Liver (tissue), 9 donors: ENCODE data around the gene HCN3. TPM values are rescaled to one million over a fixed set of nuclear protein-coding genes. Genes with fewer than 3 reads are reported as not detected.
A peak's percentile ranks its signal among the peaks of the same experiment; 100 is the strongest.
"Not testable (repeated sequence)": the region's sequence is repeated elsewhere in the genome, so short reads cannot be mapped to it uniquely, and the experiment has no call there.

ENCODE experiments used
- DNase-seq: peaks from one replicate; pipeline ENCODE4 v3.0.0-alpha.2; 2017; ENCODE audit warnings: low spot score
- H3K27ac ChIP-seq, 2 donors: one replicate each; pipeline ENCODE4 v1.7.0; 2013; ENCODE audit warnings: inconsistent platforms in 2 of 2, low read length in 2 of 2, control low read depth in 1 of 2, low read depth in 1 of 2, mild to moderate bottlenecking in 1 of 2
- H3K27me3 ChIP-seq, 4 donors: one replicate each; pipeline versions ENCODE4 v1.6.1 to v1.7.0; 2013; ENCODE audit warnings: low read length in 3 of 4, inconsistent platforms in 1 of 4, mild to moderate bottlenecking in 1 of 4, moderate library complexity in 1 of 4; ENCODE audit not compliant: control insufficient read depth in 4 of 4, insufficient read depth in 4 of 4
- H3K36me3 ChIP-seq, 4 donors: one replicate each; pipeline versions ENCODE4 v1.6.1 to v1.7.0; 2013; ENCODE audit warnings: low read length in 3 of 4, mild to moderate bottlenecking in 3 of 4, low read depth in 1 of 4, moderate library complexity in 1 of 4; ENCODE audit not compliant: control insufficient read depth in 4 of 4, insufficient read depth in 3 of 4
- H3K4me1 ChIP-seq, 4 donors: one replicate each; pipeline versions ENCODE4 v1.6.1 to v1.7.0; 2013; ENCODE audit warnings: low read length in 3 of 4, mild to moderate bottlenecking in 3 of 4, moderate library complexity in 1 of 4; ENCODE audit not compliant: control insufficient read depth in 4 of 4, insufficient read depth in 4 of 4
- H3K4me3 ChIP-seq, 3 donors: one replicate each; pipeline versions ENCODE4 v1.6.1 to v1.7.0; 2013; ENCODE audit warnings: low read length in 3 of 3, control low read depth in 1 of 3, low read depth in 1 of 3, mild to moderate bottlenecking in 1 of 3
- H3K9ac ChIP-seq, 2 donors: one replicate each; pipeline ENCODE4 v1.7.0; 2013; ENCODE audit warnings: low read length in 2 of 2, mild to moderate bottlenecking in 2 of 2, moderate library complexity in 2 of 2, control low read depth in 1 of 2, low read depth in 1 of 2
- H3K9me3 ChIP-seq, 4 donors: one replicate each; pipeline versions ENCODE4 v1.6.1 to v1.7.0; 2013; ENCODE audit warnings: low read length in 3 of 4; ENCODE audit not compliant: control insufficient read depth in 4 of 4
- ATF3 ChIP-seq: IDR thresholded peaks from 2 replicates; pipeline ENCODE4 v1.6.1; 2016; ENCODE audit warnings: antibody characterized with exemption
- CTCF ChIP-seq: fragments of 150-350 bp; IDR thresholded peaks from 2 replicates; pipeline ENCODE4 v1.5.1; 2017; ENCODE audit warnings: improper control_type of control experiment, low read depth, low read length; ENCODE audit not compliant: missing input control
- FOXA2 ChIP-seq: IDR thresholded peaks from 2 replicates; pipeline ENCODE4 v1.6.1; 2016; ENCODE audit warnings: antibody characterized with exemption
- GABPA ChIP-seq, 2 donors: IDR thresholded peaks in 1 of 2; conservative IDR thresholded peaks in 1 of 2; 2 replicates each; pipeline ENCODE4 v1.6.1; 2016; ENCODE audit warnings: antibody characterized with exemption in 2 of 2, mild to moderate bottlenecking in 1 of 2, moderate library complexity in 1 of 2
- HNF4A ChIP-seq, 2 donors: conservative IDR thresholded peaks; 2 replicates each; pipeline ENCODE4 v1.6.1; 2016; ENCODE audit warnings: antibody characterized with exemption in 2 of 2, mild to moderate bottlenecking in 2 of 2
- JUND ChIP-seq, 2 donors: IDR thresholded peaks; 2 replicates each; pipeline ENCODE4 v1.6.1; 2016; ENCODE audit warnings: antibody characterized with exemption in 2 of 2
- MAX ChIP-seq: IDR thresholded peaks from 2 replicates; pipeline ENCODE4 v1.6.1; 2016; ENCODE audit warnings: antibody characterized with exemption
- RAD21 ChIP-seq, 2 donors: IDR thresholded peaks; 2 replicates each; pipeline ENCODE4 v1.6.1; 2016; ENCODE audit warnings: antibody characterized with exemption in 2 of 2, mild to moderate bottlenecking in 2 of 2
- REST ChIP-seq: IDR thresholded peaks from 2 replicates; pipeline ENCODE4 v1.6.1; 2016; ENCODE audit warnings: antibody characterized with exemption, mild to moderate bottlenecking
- RXRA ChIP-seq, 2 donors: IDR thresholded peaks; 2 replicates each; pipeline ENCODE4 v1.6.1; 2017 to 2018; ENCODE audit warnings: antibody characterized with exemption in 2 of 2, mild to moderate bottlenecking in 1 of 2
- TAF1 ChIP-seq: conservative IDR thresholded peaks from 2 replicates; pipeline ENCODE4 v1.6.1; 2016; ENCODE audit warnings: antibody characterized with exemption, mild to moderate bottlenecking
- YY1 ChIP-seq: IDR thresholded peaks from 2 replicates; pipeline ENCODE4 v1.6.1; 2016; ENCODE audit warnings: antibody characterized with exemption, mild to moderate bottlenecking
- ZBTB33 ChIP-seq: IDR thresholded peaks from 2 replicates; pipeline ENCODE4 v1.6.1; 2016; ENCODE audit warnings: antibody characterized with exemption
- WGBS: extraction: QIAGEN DNeasy Blood & Tissue Kit; methylation state at CpG from one replicate; pipeline ENCODE4 v1.1.7; 2013; 5-methylcytosine and 5-hydroxymethylcytosine counted together
- polyA plus RNA-seq, 2 donors: library from polyadenylated mRNA; stranded (reverse) in 1 of 2; unstranded in 1 of 2; fragments of 200-250 nt in 1 of 2; fragments of >200 nt in 1 of 2; fragmentation: Nextera tagmentation in 1 of 2; extraction: Ambion mirVana in 1 of 2; gene quantifications; one replicate each; pipeline versions ENCODE4 v1.2.1 to v1.2.3, GENCODE V29; 2013 to 2015
- total RNA-seq, 2 donors: library from RNA; depleted of rRNA; stranded (reverse); fragments of >200 nt; gene quantifications; one replicate each; pipeline ENCODE4 v1.2.3, GENCODE V29; 2014
- donor health status: healthy.
- donor health status: healthy.
- donor health status: healthy.
- donor health status: healthy.
- donor health status: healthy.

The HCN3 gene
- total and polyA plus RNA-seq, 4 donors, result 0.33 to 1.5 (median 0.93) TPM

GRCh38 chr1:155235375-155235774 lies 41.9 kb upstream of the HCN3 start:
- not testable (repeated sequence) for H3K9ac ChIP-seq, H3K9me3 ChIP-seq, H3K27me3 ChIP-seq, H3K4me1 ChIP-seq, H3K27ac ChIP-seq, DNase-seq, H3K4me3 ChIP-seq
- H3K36me3 ChIP-seq, result peaks cover 2 to 17% (median 7%) of the 10 kb centered on the region in 4 donors
- WGBS, result 95% methylated on average over 8 of the region's 9 CpGs

- no peak overlapping the region for H3K9ac ChIP-seq
- H3K27ac ChIP-seq, result no peak overlapping the region
- H3K27me3 ChIP-seq, result no peaks in the 10 kb centered on the region
- WGBS, result 81% methylated on average over 5 of the region's 5 CpGs
- H3K9me3 ChIP-seq, result no peaks in the 10 kb centered on the region
- peaks cover 1 to 10% (median 6%) of the 10 kb centered on the region in 4 donors for H3K4me1 ChIP-seq
- no peak for DNase-seq
- H3K4me3 ChIP-seq, result no peak overlapping the region
- TF ChIP-seq TAF1 (no peak), FOXA2 (no peak), MAX (no peak), RXRA (IDR thresholded peaks at IDR 0.05) (no peak), REST (no peak), JUND (IDR thresholded peaks at IDR 0.05) (no peak), RAD21 (IDR thresholded peaks at IDR 0.05) (no peak), GABPA (IDR thresholded peaks at IDR 0.05 in 1 of 2, conservative IDR thresholded peaks at IDR 0.05 in 1 of 2) (no peak), YY1 (no peak)
- H3K36me3 ChIP-seq, result peaks cover 2 to 17% (median 7%) of the 10 kb centered on the region in 4 donors
Observed at GRCh38 chr1:155236451-155236850, 40.8 kb upstream of the HCN3 start.

- Histone ChIP-seq H3K27ac (peak overlapping the region in 1 of 2 donors; percentile 32), H3K9me3 (no peaks in the 10 kb centered on the region), H3K27me3 (no peaks in the 10 kb centered on the region), H3K9ac (peak overlapping the region in 1 of 2 donors; percentile 79), H3K4me3 (peak overlapping the region; percentile 41 to 55 (median 54)), H3K4me1 (peaks cover 1 to 28% (median 21%) of the 10 kb centered on the region in 4 donors), H3K36me3 (peaks cover 0 to 11% (median 3%) of the 10 kb centered on the region in 4 donors)
- peak; percentile 61 for DNase-seq
- 19% methylated on average over 4 of the region's 4 CpGs for WGBS
- peak; percentile 100 for TF ChIP-seq YY1
- peak in 1 of 2 donors; percentile 21 for TF ChIP-seq HNF4A (conservative IDR thresholded peaks at IDR 0.05)
- no peak for TF ChIP-seq CTCF
- TF ChIP-seq ATF3, result peak; percentile 75
- no peak for TF ChIP-seq MAX
- TF ChIP-seq GABPA (IDR thresholded peaks at IDR 0.05 in 1 of 2, conservative IDR thresholded peaks at IDR 0.05 in 1 of 2), result peak; percentile 22 to 80
- TF ChIP-seq ZBTB33, result no peak
- peak; percentile 5 for TF ChIP-seq FOXA2
- peak in 1 of 2 donors; percentile 17 for TF ChIP-seq RAD21 (IDR thresholded peaks at IDR 0.05)
- TF ChIP-seq REST, result peak; percentile 27
Observed at GRCh38 chr1:155241069-155241679, 36.1 kb upstream of the HCN3 start.
